ENCODE measurements around the gene AOPEP. TPM values are rescaled to one million over a fixed set of nuclear protein-coding genes. Genes with fewer than 3 reads are reported as not detected.
A peak's percentile ranks its signal among the peaks of the same experiment; 100 is the strongest.

Gene AOPEP
- total RNA-seq, 1 experiment from 2014 or later, result 15.0 TPM

DNA sequence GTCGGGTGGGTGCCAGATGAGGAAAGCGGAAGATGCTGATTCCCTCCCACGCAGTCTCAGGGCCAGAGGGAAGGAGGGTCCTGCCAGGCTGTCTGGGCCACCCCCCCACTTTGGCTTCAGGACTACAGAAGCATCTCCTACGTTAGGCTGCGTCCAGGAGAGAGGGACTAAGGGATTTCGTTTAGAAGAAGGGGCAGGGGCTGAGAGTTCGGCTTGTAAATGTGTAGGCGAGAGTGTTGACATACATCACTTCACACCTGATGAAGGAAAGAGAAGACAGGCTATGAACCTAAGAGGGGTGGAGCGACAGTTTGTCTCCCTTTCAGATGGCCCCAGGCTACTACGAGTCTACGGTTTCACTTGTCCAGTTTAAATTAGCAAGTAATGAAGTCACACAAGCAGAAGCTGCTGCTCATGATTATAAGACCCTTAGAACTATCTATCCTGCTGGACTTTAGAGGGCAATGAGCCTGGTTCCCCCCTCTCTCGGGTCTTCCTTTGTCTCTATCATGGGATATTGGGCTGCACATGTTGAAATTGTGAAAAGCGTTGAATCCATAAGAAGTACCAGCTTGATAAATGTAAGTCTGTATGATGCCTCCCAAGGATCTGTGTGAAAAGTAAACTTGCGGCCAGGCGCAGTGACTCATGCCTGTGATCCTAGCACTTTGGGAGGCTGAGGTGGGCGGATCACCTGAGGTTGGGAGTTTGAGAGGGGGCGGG, 193.0 kb downstream of the AOPEP start:
- Mint-ChIP-seq H3K9me3 (no peaks in the 10 kb centered on the region), H3K27me3 (ENCODE audit: low read depth) (no peaks in the 10 kb centered on the region; the same call in 1 of the 2 replicates), H3K4me3 (no peak overlapping the region), H3K4me1 (peaks cover 56 to 66% of the 10 kb centered on the region in 2 experiments), H3K36me3 (ENCODE audit: insufficient read depth in 1 of 3, low read depth in 3 of 3) (no peaks in the 10 kb centered on the region), H3K27ac (peak overlapping the region; percentile 41 to 73 (median 69); a peak in 6 of 7 replicates)
- Histone ChIP-seq H2AFZ (ENCODE audit: low read length) (no peak overlapping the region), H4K91ac (ENCODE audit: insufficient read length, low read depth, low read length) (no peak overlapping the region), H3K27me3 (ENCODE audit: insufficient read depth, low read length) (no peaks in the 10 kb centered on the region), H3K79me1 (ENCODE audit: insufficient read depth, low read depth, low read length, poor library complexity, severe bottlenecking) (no peaks in the 10 kb centered on the region), H2BK12ac (ENCODE audit: insufficient read length, low read depth, low read length) (no peak overlapping the region), H4K8ac (replicated peaks; ENCODE audit: insufficient read length, low read depth, low read length) (no peak overlapping the region), H3K4me1 (ENCODE audit: insufficient read depth, low read length) (peaks cover 3% of the 10 kb centered on the region), H3K14ac (ENCODE audit: insufficient read depth, low read length) (no peak overlapping the region), H3K56ac (ENCODE audit: insufficient read length, low read depth, low read length) (no peak overlapping the region), H3T11ph (ENCODE audit: low read length) (no peak overlapping the region), H2BK5ac (ENCODE audit: insufficient read length, low read length) (no peak overlapping the region), H2AK5ac (ENCODE audit: insufficient read length, low read length) (no peak overlapping the region), H2BK120ac (ENCODE audit: low read depth, low read length, poor library complexity, severe bottlenecking) (no peak overlapping the region), H3K18ac (ENCODE audit: insufficient read length, low read depth, low read length) (no peak overlapping the region), H3K27ac (ENCODE audit: insufficient read length, low read depth, low read length) (no peak overlapping the region), H2BK15ac (ENCODE audit: low read depth, low read length) (no peak overlapping the region), H3K23ac (ENCODE audit: insufficient read length, low read depth, low read length) (no peak overlapping the region), H3K4me2 (ENCODE audit: insufficient read depth, insufficient read length, low read length) (no peak overlapping the region), H3K4ac (ENCODE audit: low read depth, low read length) (no peak overlapping the region), H4K5ac (ENCODE audit: insufficient read length, low read depth, low read length) (no peak overlapping the region), H3K9ac (ENCODE audit: extremely low read depth, insufficient read length, low read length) (no peak overlapping the region), H2BK20ac (ENCODE audit: low read depth, low read length, poor library complexity, severe bottlenecking) (no peak overlapping the region), H3K9me3 (ENCODE audit: control insufficient read depth, low read depth, low read length) (no peaks in the 10 kb centered on the region), H4K20me1 (ENCODE audit: control insufficient read depth, insufficient read depth, insufficient read length) (no peaks in the 10 kb centered on the region), H3K23me2 (ENCODE audit: insufficient read length, low read depth, low read length, poor library complexity, severe bottlenecking) (no peaks in the 10 kb centered on the region), H3K79me2 (ENCODE audit: insufficient read depth, low read length) (no peaks in the 10 kb centered on the region)
- no CpG with 5 or more reads among the region's 17 CpGs for WGBS (ENCODE audit: extremely low coverage, insufficient read length, low lambda C conversion rate)
- no peak for DNase-seq
- TF ChIP-seq, protein P1, sequence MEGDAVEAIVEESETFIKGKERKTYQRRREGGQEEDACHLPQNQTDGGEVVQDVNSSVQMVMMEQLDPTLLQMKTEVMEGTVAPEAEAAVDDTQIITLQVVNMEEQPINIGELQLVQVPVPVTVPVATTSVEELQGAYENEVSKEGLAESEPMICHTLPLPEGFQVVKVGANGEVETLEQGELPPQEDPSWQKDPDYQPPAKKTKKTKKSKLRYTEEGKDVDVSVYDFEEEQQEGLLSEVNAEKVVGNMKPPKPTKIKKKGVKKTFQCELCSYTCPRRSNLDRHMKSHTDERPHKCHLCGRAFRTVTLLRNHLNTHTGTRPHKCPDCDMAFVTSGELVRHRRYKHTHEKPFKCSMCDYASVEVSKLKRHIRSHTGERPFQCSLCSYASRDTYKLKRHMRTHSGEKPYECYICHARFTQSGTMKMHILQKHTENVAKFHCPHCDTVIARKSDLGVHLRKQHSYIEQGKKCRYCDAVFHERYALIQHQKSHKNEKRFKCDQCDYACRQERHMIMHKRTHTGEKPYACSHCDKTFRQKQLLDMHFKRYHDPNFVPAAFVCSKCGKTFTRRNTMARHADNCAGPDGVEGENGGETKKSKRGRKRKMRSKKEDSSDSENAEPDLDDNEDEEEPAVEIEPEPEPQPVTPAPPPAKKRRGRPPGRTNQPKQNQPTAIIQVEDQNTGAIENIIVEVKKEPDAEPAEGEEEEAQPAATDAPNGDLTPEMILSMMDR (conservative IDR thresholded peaks at IDR 0.05), result no peak
